HEK293 (cell line): Measurements from ENCODE around the gene GNPTG.
A peak's percentile ranks its signal among the peaks of the same experiment; 100 is the strongest.

Source experiments
- EGR2 ChIP-seq: fragments of 450-650 bp; formaldehyde crosslinking; IDR thresholded peaks from 2 replicates; pipeline ENCODE4 v1.5.1; 2016; ENCODE audit warnings: low read depth, missing biosample characterization, missing genetic modification characterization
- ELK4 ChIP-seq: IDR thresholded peaks from 2 replicates; pipeline ENCODE4 v1.6.1; 2011; ENCODE audit warnings: mild to moderate bottlenecking, low read depth, low read length, borderline replicate concordance
- GLIS1 ChIP-seq: fragments of 450-650 bp; formaldehyde crosslinking; IDR thresholded peaks from 2 replicates; pipeline ENCODE4 v1.5.1; 2016; ENCODE audit warnings: missing biosample characterization, missing genetic modification characterization
- HIC1 ChIP-seq: fragments of 450-650 bp; formaldehyde crosslinking; IDR thresholded peaks from 2 replicates; pipeline ENCODE4 v1.5.1; 2016; ENCODE audit warnings: missing biosample characterization, missing genetic modification characterization
- HOXA7 ChIP-seq: sonication (generic); formaldehyde crosslinking; IDR thresholded peaks from 2 replicates; pipeline ENCODE4 v1.8.1; 2022; ENCODE audit warnings: missing genetic modification reagents, borderline replicate concordance
- HOXC10 ChIP-seq: sonication (generic); formaldehyde crosslinking; IDR thresholded peaks from 2 replicates; pipeline ENCODE4 v1.8.1; 2023; ENCODE audit warnings: mild to moderate bottlenecking, missing genetic modification reagents
- HOXD13 ChIP-seq: sonication (generic); formaldehyde crosslinking; IDR thresholded peaks from 2 replicates; pipeline ENCODE4 v1.8.0; 2022; ENCODE audit warnings: missing genetic modification reagents, borderline replicate concordance
- KLF16 ChIP-seq: fragments of 450-650 bp; formaldehyde crosslinking; IDR thresholded peaks from 2 replicates; pipeline ENCODE4 v1.5.1; 2017; ENCODE audit warnings: missing biosample characterization, missing genetic modification characterization
- MYNN ChIP-seq: fragments of 450-650 bp; formaldehyde crosslinking; IDR thresholded peaks from 2 replicates; pipeline ENCODE4 v1.5.1; 2016; ENCODE audit warnings: missing biosample characterization, missing genetic modification characterization, borderline replicate concordance
- SCRT2 ChIP-seq: fragments of 450-650 bp; formaldehyde crosslinking; IDR thresholded peaks from 2 replicates; pipeline ENCODE4 v1.5.1; 2016; ENCODE audit warnings: missing biosample characterization, missing genetic modification characterization
- SP3 ChIP-seq: fragments of 450-650 bp; formaldehyde crosslinking; IDR thresholded peaks from 2 replicates; pipeline ENCODE4 v1.5.1; 2016; ENCODE audit warnings: missing biosample characterization, missing genetic modification characterization
- TCF7L2 ChIP-seq: IDR thresholded peaks from 2 replicates; pipeline ENCODE4 v1.6.1; 2011; ENCODE audit warnings: low read depth, mild to moderate bottlenecking, inconsistent platforms, low read length, moderate library complexity, borderline replicate concordance
- ZBTB17 ChIP-seq: fragments of 450-650 bp; formaldehyde crosslinking; IDR thresholded peaks from 2 replicates; pipeline ENCODE4 v1.5.1; 2016; ENCODE audit warnings: missing biosample characterization, missing genetic modification characterization
- ZBTB20 ChIP-seq: fragments of 450-650 bp; formaldehyde crosslinking; IDR thresholded peaks from 2 replicates; pipeline ENCODE4 v1.5.1; 2016; ENCODE audit warnings: missing biosample characterization, missing genetic modification characterization
- ZBTB48 ChIP-seq: fragments of 450-650 bp; formaldehyde crosslinking; IDR thresholded peaks from 2 replicates; pipeline ENCODE4 v1.5.1; 2016; ENCODE audit warnings: missing biosample characterization, missing genetic modification characterization
- ZBTB7A ChIP-seq: fragments of 450-650 bp; formaldehyde crosslinking; IDR thresholded peaks from 2 replicates; pipeline ENCODE4 v1.5.1; 2016; ENCODE audit warnings: low read depth, missing biosample characterization, missing genetic modification characterization
- ZBTB8A ChIP-seq: fragments of 450-650 bp; formaldehyde crosslinking; IDR thresholded peaks from 2 replicates; pipeline ENCODE4 v1.5.1; 2016; ENCODE audit warnings: missing biosample characterization, missing genetic modification characterization
- ZNF10 ChIP-seq: fragments of 450-650 bp; formaldehyde crosslinking; IDR thresholded peaks from 2 replicates; pipeline ENCODE4 v1.5.1; 2017; ENCODE audit warnings: missing biosample characterization, missing genetic modification characterization
- ZNF19 ChIP-seq: fragments of 450-650 bp; formaldehyde crosslinking; IDR thresholded peaks from 2 replicates; pipeline ENCODE4; 2016; ENCODE audit warnings: missing biosample characterization, missing genetic modification characterization, low read depth
- ZNF24 ChIP-seq: fragments of 450-650 bp; formaldehyde crosslinking; IDR thresholded peaks from 2 replicates; pipeline ENCODE4 v1.5.1; 2016; ENCODE audit warnings: missing biosample characterization, missing genetic modification characterization
- ZNF280D ChIP-seq: fragments of 450-650 bp; formaldehyde crosslinking; IDR thresholded peaks from 2 replicates; pipeline ENCODE4 v1.5.1; 2016; ENCODE audit warnings: missing biosample characterization, missing genetic modification characterization
- ZNF366 ChIP-seq: fragments of 450-650 bp; formaldehyde crosslinking; conservative IDR thresholded peaks from 2 replicates; pipeline ENCODE4 v1.5.1; 2016; ENCODE audit warnings: missing biosample characterization, missing genetic modification characterization
- ZNF394 ChIP-seq: fragments of 450-650 bp; formaldehyde crosslinking; IDR thresholded peaks from 2 replicates; pipeline ENCODE4 v1.5.1; 2016; ENCODE audit warnings: missing biosample characterization, missing genetic modification characterization, mild to moderate bottlenecking, moderate library complexity, borderline replicate concordance
- ZNF426 ChIP-seq: fragments of 450-650 bp; formaldehyde crosslinking; IDR thresholded peaks from 2 replicates; pipeline ENCODE4 v1.5.1; 2017; ENCODE audit warnings: missing biosample characterization, missing genetic modification characterization, mild to moderate bottlenecking, inconsistent platforms, moderate library complexity
- ZNF473 ChIP-seq: fragments of 450-650 bp; formaldehyde crosslinking; IDR thresholded peaks from 2 replicates; pipeline ENCODE4 v1.5.1; 2017; ENCODE audit warnings: missing biosample characterization, missing genetic modification characterization
- ZNF48 ChIP-seq: fragments of 450-650 bp; formaldehyde crosslinking; IDR thresholded peaks from 2 replicates; pipeline ENCODE4 v1.5.1; 2016; ENCODE audit warnings: missing biosample characterization, missing genetic modification characterization
- ZNF521 ChIP-seq: fragments of 450-650 bp; formaldehyde crosslinking; IDR thresholded peaks from 2 replicates; pipeline ENCODE4 v1.5.1; 2017; ENCODE audit warnings: missing biosample characterization, mild to moderate bottlenecking, missing genetic modification characterization
- ZNF580 ChIP-seq: fragments of 450-650 bp; formaldehyde crosslinking; IDR thresholded peaks from 2 replicates; pipeline ENCODE4 v1.5.1; 2016; ENCODE audit warnings: missing biosample characterization, missing genetic modification characterization
- ZNF596 ChIP-seq: fragments of 450-650 bp; IDR thresholded peaks from 2 replicates; pipeline ENCODE4 v1.5.0; 2018; ENCODE audit warnings: missing biosample characterization, mild to moderate bottlenecking, missing genetic modification characterization, moderate library complexity
- ZNF621 ChIP-seq: fragments of 450-650 bp; formaldehyde crosslinking; IDR thresholded peaks from 2 replicates; pipeline ENCODE4 v1.5.1; 2017; ENCODE audit warnings: missing biosample characterization, missing genetic modification characterization
- ZNF624 ChIP-seq: fragments of 450-650 bp; formaldehyde crosslinking; IDR thresholded peaks from 2 replicates; pipeline ENCODE4 v1.5.1; 2017; ENCODE audit warnings: missing biosample characterization, missing genetic modification characterization
- ZNF658 ChIP-seq: fragments of 450-650 bp; formaldehyde crosslinking; IDR thresholded peaks from 2 replicates; pipeline ENCODE4; 2016; ENCODE audit warnings: missing biosample characterization, missing genetic modification characterization
- ZSCAN16 ChIP-seq: fragments of 450-650 bp; formaldehyde crosslinking; IDR thresholded peaks from 2 replicates; pipeline ENCODE4 v1.5.1; 2016; ENCODE audit warnings: missing biosample characterization, missing genetic modification characterization
- ZSCAN18 ChIP-seq: fragments of 450-650 bp; formaldehyde crosslinking; IDR thresholded peaks from 2 replicates; pipeline ENCODE4 v1.5.1; 2016; ENCODE audit warnings: missing biosample characterization, missing genetic modification characterization

Gene GNPTG

GRCh38 chr16:1351582-1352362, at the start of gene GNPTG, which contains the start of gene TSR3 (continued):
- TF ChIP-seq ZNF10 = no peak
- no peak for TF ChIP-seq ZNF621
- TF ChIP-seq ZBTB7A (tag by site-specific recombination) = no peak
- no peak for TF ChIP-seq ZNF280D (tag by site-specific recombination)
- TF ChIP-seq SP3 (tag by site-specific recombination) = no peak
- TF ChIP-seq ZBTB20 (tag by site-specific recombination) = no peak
- no peak; the same call in 1 of the 2 replicates for TF ChIP-seq HOXC10 (CRISPR knock-in tag)
- no peak for TF ChIP-seq ZBTB17 (tag by site-specific recombination)
- TF ChIP-seq ZNF596 (tag by site-specific recombination) = no peak
- no peak for TF ChIP-seq HOXA7 (CRISPR knock-in tag)
- no peak for TF ChIP-seq EGR2 (tag by site-specific recombination)
- no peak for TF ChIP-seq HIC1 (tag by site-specific recombination)
- TF ChIP-seq TCF7L2 = no peak
- TF ChIP-seq ZNF19 (tag by site-specific recombination) = no peak
- TF ChIP-seq MYNN (tag by site-specific recombination) = no peak
- no peak for TF ChIP-seq ZNF658 (tag by site-specific recombination)
- no peak for TF ChIP-seq ZNF426 (tag by site-specific recombination)
- TF ChIP-seq KLF16 = no peak
- peak; percentile 47; the same call in 1 of the 2 replicates for TF ChIP-seq ELK4
- no peak for TF ChIP-seq ZNF521 (tag by site-specific recombination)
- peak; percentile 86 for TF ChIP-seq SCRT2 (tag by site-specific recombination)
- peak; percentile 85 for TF ChIP-seq GLIS1 (tag by site-specific recombination)
- TF ChIP-seq ZSCAN16 (tag by site-specific recombination) = no peak
- no peak for TF ChIP-seq ZNF394
- TF ChIP-seq ZNF580 = 0 out of 2 replicates have a peak, but pooled peaks have one; percentile 54
- no peak for TF ChIP-seq ZNF48
- TF ChIP-seq ZBTB8A (tag by site-specific recombination) = peak; percentile 36; the same call in 1 of the 2 replicates
- TF ChIP-seq ZBTB48 = no peak
- TF ChIP-seq ZNF624 = no peak
- no peak for TF ChIP-seq HOXD13 (CRISPR knock-in tag)
- TF ChIP-seq ZNF24 = no peak
- no peak for TF ChIP-seq ZNF366 (tag by site-specific recombination)
- 0 out of 2 replicates have a peak, but pooled peaks have one; percentile 43 for TF ChIP-seq ZSCAN18 (tag by site-specific recombination)
- TF ChIP-seq ZNF473 (tag by site-specific recombination) = no peak
